Esophagus squamous epithelium (tissue), 5 donors: ENCODE results near the gene ABCG2. TPM values are rescaled to one million over a fixed set of nuclear protein-coding genes. Genes with fewer than 3 reads are reported as not detected.
A peak's percentile ranks its signal among the peaks of the same experiment; 100 is the strongest.

Source experiments
- DNase-seq: peaks from one replicate; lab custom pipeline; 2025; lab: John Stamatoyannopoulos, UW
- H3K27ac ChIP-seq, 4 donors: fragments of 200-600 bp; sonication (generic); one replicate each; pipeline ENCODE4 v1.5.1; 2016 to 2019; ENCODE audit warnings: mild to moderate bottlenecking in 1 of 4
- H3K27me3 ChIP-seq, 4 donors: fragments of 200-600 bp; sonication (generic); 1 replicate in 3 of 4; 2 replicates in 1 of 4; pipeline versions ENCODE4 v1.5.1 to v1.6.0; 2017 to 2021; ENCODE audit warnings: antibody characterized with exemption in 1 of 4
- H3K36me3 ChIP-seq, 3 donors: fragments of 200-600 bp; sonication (generic); one replicate each; pipeline ENCODE4 v1.5.1; 2016 to 2019
- H3K4me1 ChIP-seq, 3 donors: fragments of 200-600 bp; sonication (generic); one replicate each; pipeline ENCODE4 v1.5.1; 2017 to 2019
- H3K4me3 ChIP-seq, 4 donors: fragments of 200-600 bp; sonication (generic); 1 replicate in 3 of 4; 2 replicates in 1 of 4; pipeline ENCODE4 v1.5.1; 2016 to 2019; ENCODE audit warnings: mild to moderate bottlenecking in 2 of 4, moderate library complexity in 1 of 4
- H3K9me3 ChIP-seq, 3 donors: fragments of 200-600 bp; sonication (generic); one replicate each; pipeline ENCODE4 v1.5.1; 2016 to 2019
- CTCF ChIP-seq, 6 experiments: fragments of 450-650 bp in 4 of 6; fragments of 200-600 bp in 2 of 6; sonication (generic) in 2 of 6; IDR thresholded peaks; one replicate each; pipeline ENCODE4 v1.5.1; 2016 to 2019; ENCODE audit warnings: antibody characterized with exemption in 6 of 6, mild to moderate bottlenecking in 4 of 6, moderate library complexity in 4 of 6
- POLR2A ChIP-seq, 4 donors: fragments of 450-650 bp; IDR thresholded peaks; one replicate each; pipeline ENCODE4 v1.6.1; 2017; ENCODE audit warnings: antibody characterized with exemption in 4 of 4, mild to moderate bottlenecking in 4 of 4, moderate library complexity in 3 of 4
- WGBS, 2 donors: methylation state at CpG; one replicate each; pipeline ENCODE4 v1.1.5; 2018; 5-methylcytosine and 5-hydroxymethylcytosine counted together
- intact Hi-C: fragments of 100-400 bp; cut with DNase I; formaldehyde crosslinking; loops from one replicate; pipeline ENCODE4 v1.15.0; 2022
- total RNA-seq, 4 donors: library from RNA; depleted of rRNA; stranded (reverse); fragments of >200 nt; gene quantifications; one replicate each; pipeline ENCODE4 v1.1.0, GENCODE V29; 2016
- donor health status: DM: yes; HTN: yes; CAD: no.

ABCG2 gene
- total RNA-seq, 4 donors from 2014 or later, result 0.76 to 7.1 (median 3.6) TPM

DNA sequence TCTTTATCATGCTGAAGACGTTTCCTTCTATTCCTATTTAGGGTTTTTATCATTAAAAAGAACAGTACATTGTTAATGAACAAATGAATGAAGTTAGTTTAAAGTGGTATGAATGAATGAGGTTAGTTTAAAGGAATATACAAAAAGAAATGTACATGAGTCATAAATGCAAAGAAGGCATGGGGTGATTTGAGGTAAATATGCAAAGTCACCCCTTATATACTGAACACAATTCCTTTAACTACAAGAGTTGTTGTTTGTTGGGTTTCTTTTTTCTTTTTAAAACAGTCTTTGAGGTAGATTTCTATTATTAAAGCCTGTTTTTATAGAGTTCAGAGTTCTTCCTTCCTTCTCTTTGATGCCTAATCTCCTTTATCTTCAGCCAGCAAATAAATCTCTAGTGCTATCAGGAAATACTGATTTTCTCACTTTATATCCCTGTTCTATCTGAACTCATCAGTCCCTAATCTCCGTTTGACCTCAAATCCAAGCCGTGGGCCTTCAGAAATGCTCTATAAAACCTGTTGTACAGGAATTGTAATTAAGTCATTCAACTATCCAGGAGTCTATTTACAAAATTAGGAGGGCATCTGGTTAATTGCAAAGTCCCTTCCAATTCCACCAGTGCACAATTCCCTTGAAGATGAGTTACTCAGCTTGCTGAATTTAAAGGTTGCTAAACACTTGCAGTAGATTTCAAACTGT lies 31.6 kb upstream of the ABCG2 start:
- Histone ChIP-seq H3K4me1 (peaks cover 0 to 26% (median 0%) of the 10 kb centered on the region in 3 donors), H3K4me3 (no peak overlapping the region), H3K27ac (peak overlapping the region in 3 of 4 donors; percentile 1 to 62 (median 19)), H3K27me3 (no peaks in the 10 kb centered on the region), H3K36me3 (no peaks in the 10 kb centered on the region), H3K9me3 (no peaks in the 10 kb centered on the region)
- TF ChIP-seq CTCF (IDR thresholded peaks at IDR 0.05), result no peak
- no peak for TF ChIP-seq POLR2A (IDR thresholded peaks at IDR 0.05)
- WGBS, 2 donors, result 44 to 54% methylated on average over 3 of the region's 3 CpGs
- DNase-seq, result no peak
- intact Hi-C loops, result no loop called here

- Histone ChIP-seq H3K4me1 (peaks cover 0 to 26% (median 0%) of the 10 kb centered on the region in 3 donors), H3K4me3 (no peak overlapping the region), H3K27ac (peak overlapping the region in 1 of 4 donors; percentile 1), H3K27me3 (no peaks in the 10 kb centered on the region), H3K36me3 (no peaks in the 10 kb centered on the region), H3K9me3 (no peaks in the 10 kb centered on the region)
- WGBS, 2 donors, result 75 to 90% methylated on average over 1 of the region's 1 CpG
- TF ChIP-seq CTCF (IDR thresholded peaks at IDR 0.05) (no peak), POLR2A (IDR thresholded peaks at IDR 0.05) (no peak)
- intact Hi-C loops, result no loop called here
- DNase-seq, result no peak
These were observed 30.9 kb upstream of the ABCG2 start for GRCh38 chr4:88189418-88189738.

GRCh38 chr4:88188738-88189417 lies 30.4 kb upstream of the ABCG2 start:
- H3K4me1 ChIP-seq, result peaks cover 0 to 26% (median 0%) of the 10 kb centered on the region in 3 donors
- H3K4me3 ChIP-seq, result no peak overlapping the region
- intact Hi-C loops, result no loop called here
- H3K27ac ChIP-seq, result peak overlapping the region in 2 of 4 donors; percentile 10 to 34
- no peak for DNase-seq
- WGBS, 2 donors, result 74 to 76% methylated on average over 5 to 6 of the region's 6 CpGs
- H3K9me3 ChIP-seq, result no peaks in the 10 kb centered on the region
- H3K36me3 ChIP-seq, result no peaks in the 10 kb centered on the region
- no peaks in the 10 kb centered on the region for H3K27me3 ChIP-seq
- TF ChIP-seq CTCF (IDR thresholded peaks at IDR 0.05) (no peak), POLR2A (IDR thresholded peaks at IDR 0.05) (no peak)

GRCh38 chr4:88187766-88188165 lies 29.3 kb upstream of the ABCG2 start:
- H3K9me3 ChIP-seq, result no peaks in the 10 kb centered on the region
- H3K36me3 ChIP-seq, result no peaks in the 10 kb centered on the region
- TF ChIP-seq CTCF (IDR thresholded peaks at IDR 0.05) (no peak), POLR2A (IDR thresholded peaks at IDR 0.05) (no peak)
- WGBS, 2 donors, result 89 to 96% methylated on average over 1 of the region's 1 CpG
- intact Hi-C loops, result no loop called here
- H3K4me3 ChIP-seq, result no peak overlapping the region
- H3K4me1 ChIP-seq, result peaks cover 0 to 26% (median 0%) of the 10 kb centered on the region in 3 donors
- H3K27ac ChIP-seq, result no peak overlapping the region
- DNase-seq, result no peak
- no peaks in the 10 kb centered on the region for H3K27me3 ChIP-seq

- no peaks in the 10 kb centered on the region for H3K36me3 ChIP-seq
- intact Hi-C loops, result no loop called here
- H3K4me3 ChIP-seq, result no peak overlapping the region
- no peak overlapping the region for H3K27ac ChIP-seq
- TF ChIP-seq CTCF (IDR thresholded peaks at IDR 0.05) (no peak), POLR2A (IDR thresholded peaks at IDR 0.05) (no peak)
- H3K4me1 ChIP-seq, result peaks cover 0 to 26% (median 0%) of the 10 kb centered on the region in 3 donors
- H3K9me3 ChIP-seq, result no peaks in the 10 kb centered on the region
- no peaks in the 10 kb centered on the region for H3K27me3 ChIP-seq
- no peak for DNase-seq
These were observed 27.5 kb upstream of the ABCG2 start for GRCh38 chr4:88185906-88186305.
